Transverse colon (tissue), 3 donors: ENCODE results near the gene LATS1.

Experiments
- EP300 ChIP-seq: sonication (generic); formaldehyde crosslinking; IDR thresholded peaks from one replicate; pipeline ENCODE4 v1.6.1; 2017; ENCODE audit warnings: antibody characterized with exemption, low read depth
- POLR2A ChIP-seq: fragments of 450-650 bp; IDR thresholded peaks from one replicate; pipeline ENCODE4 v1.6.1; 2016; ENCODE audit warnings: antibody characterized with exemption, mild to moderate bottlenecking, moderate library complexity
- TF ChIP-seq, protein P1 (sequence below), 5 experiments: fragments of 200-600 bp in 3 of 5; fragments of 450-650 bp in 2 of 5; sonication (generic) in 3 of 5; IDR thresholded peaks; 1 replicate in 2 of 5; 2 replicates in 3 of 5; pipeline ENCODE4 v1.5.1; 2016 to 2017; ENCODE audit warnings: antibody characterized with exemption in 5 of 5, inconsistent platforms in 3 of 5, mild to moderate bottlenecking in 2 of 5, moderate library complexity in 1 of 5

- TF ChIP-seq, protein P1, sequence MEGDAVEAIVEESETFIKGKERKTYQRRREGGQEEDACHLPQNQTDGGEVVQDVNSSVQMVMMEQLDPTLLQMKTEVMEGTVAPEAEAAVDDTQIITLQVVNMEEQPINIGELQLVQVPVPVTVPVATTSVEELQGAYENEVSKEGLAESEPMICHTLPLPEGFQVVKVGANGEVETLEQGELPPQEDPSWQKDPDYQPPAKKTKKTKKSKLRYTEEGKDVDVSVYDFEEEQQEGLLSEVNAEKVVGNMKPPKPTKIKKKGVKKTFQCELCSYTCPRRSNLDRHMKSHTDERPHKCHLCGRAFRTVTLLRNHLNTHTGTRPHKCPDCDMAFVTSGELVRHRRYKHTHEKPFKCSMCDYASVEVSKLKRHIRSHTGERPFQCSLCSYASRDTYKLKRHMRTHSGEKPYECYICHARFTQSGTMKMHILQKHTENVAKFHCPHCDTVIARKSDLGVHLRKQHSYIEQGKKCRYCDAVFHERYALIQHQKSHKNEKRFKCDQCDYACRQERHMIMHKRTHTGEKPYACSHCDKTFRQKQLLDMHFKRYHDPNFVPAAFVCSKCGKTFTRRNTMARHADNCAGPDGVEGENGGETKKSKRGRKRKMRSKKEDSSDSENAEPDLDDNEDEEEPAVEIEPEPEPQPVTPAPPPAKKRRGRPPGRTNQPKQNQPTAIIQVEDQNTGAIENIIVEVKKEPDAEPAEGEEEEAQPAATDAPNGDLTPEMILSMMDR (IDR thresholded peaks at IDR 0.05) = no peak
- TF ChIP-seq EP300 (no peak), POLR2A (no peak)
Observed at GRCh38 chr6:149642829-149643580, 74.9 kb downstream of the LATS1 start.
